ENCODE measurements around the gene FAM227A.

- no peak for TF ChIP-seq CTCF (IDR thresholded peaks at IDR 0.05)
- TF ChIP-seq ZFX (IDR thresholded peaks at IDR 0.05; ENCODE audit: borderline replicate concordance) = no peak
Observed at GRCh38 chr22:38638728-38639127, 17.5 kb downstream of the FAM227A start.

Measured in 22Rv1 (cell line).